Measurements from ENCODE around the gene PCDH1. TPM values are rescaled to one million over a fixed set of nuclear protein-coding genes. Genes with fewer than 3 reads are reported as not detected.

Gene PCDH1
- not detected in 2 replicates for total RNA-seq

GRCh38 chr5:141878186-141878710 is at the start of gene PCDH1:
Gene PCDH1, minus strand, starts transcription at chr5:141878410. Its CDS starts 148 bp downstream, at chr5:141878262.

GRCh38 chr5:141923448-141924313 is 45.5 kb upstream of the PCDH1 start, which contains the start of gene DELE1:
Gene DELE1, plus strand, starts transcription at chr5:141923871. Its CDS starts 71 bp downstream, at chr5:141923942.

Other genes starting within 250 kb of the PCDH1 start
- 55.1 and 67.2 TPM in 2 replicates for gene HDAC3, start 241.6 kb downstream of the PCDH1 start, total RNA-seq
- 3.5 and 6.2 TPM in 2 replicates for gene RELL2, start 241.4 kb downstream of the PCDH1 start, total RNA-seq
- 23.6 and 32.6 TPM in 2 replicates for gene FCHSD1, start 227.0 kb downstream of the PCDH1 start, total RNA-seq
- gene ARAP3, start 196.2 kb downstream of the PCDH1 start, total RNA-seq, result 10.1 and 11.5 TPM in 2 replicates
- 34.9 and 46.6 TPM in 2 replicates for gene DELE1, start 45.5 kb upstream of the PCDH1 start, total RNA-seq
- 0.18 and 0.29 TPM in 2 replicates for gene PCDH12, start 79.8 kb upstream of the PCDH1 start, total RNA-seq
- 54.6 and 57.9 TPM in 2 replicates for gene RNF14, start 90.7 kb upstream of the PCDH1 start, total RNA-seq
- gene GNPDA1, start 134.6 kb upstream of the PCDH1 start, total RNA-seq, result 27.1 and 44.4 TPM in 2 replicates
- gene NDFIP1, start 230.4 kb upstream of the PCDH1 start, total RNA-seq, result 43.2 and 73.5 TPM in 2 replicates

Data from myometrial cell (primary cell).